Astrocyte (in vitro differentiated cells and primary cell): ENCODE results near the gene AMZ1.

ENCODE experiments used
- CTCF ChIP-seq: IDR thresholded peaks from 2 replicates; pipeline ENCODE4 v1.5.1; 2011; ENCODE audit warnings: low read depth, mild to moderate bottlenecking, inconsistent platforms, low read length, moderate library complexity; ENCODE audit not compliant: insufficient read depth
- EZH2 ChIP-seq: IDR thresholded peaks from 2 replicates; pipeline ENCODE4 v1.6.1; 2012; ENCODE audit warnings: mild to moderate bottlenecking, low read length, inconsistent platforms; ENCODE audit not compliant: insufficient read depth

DNA sequence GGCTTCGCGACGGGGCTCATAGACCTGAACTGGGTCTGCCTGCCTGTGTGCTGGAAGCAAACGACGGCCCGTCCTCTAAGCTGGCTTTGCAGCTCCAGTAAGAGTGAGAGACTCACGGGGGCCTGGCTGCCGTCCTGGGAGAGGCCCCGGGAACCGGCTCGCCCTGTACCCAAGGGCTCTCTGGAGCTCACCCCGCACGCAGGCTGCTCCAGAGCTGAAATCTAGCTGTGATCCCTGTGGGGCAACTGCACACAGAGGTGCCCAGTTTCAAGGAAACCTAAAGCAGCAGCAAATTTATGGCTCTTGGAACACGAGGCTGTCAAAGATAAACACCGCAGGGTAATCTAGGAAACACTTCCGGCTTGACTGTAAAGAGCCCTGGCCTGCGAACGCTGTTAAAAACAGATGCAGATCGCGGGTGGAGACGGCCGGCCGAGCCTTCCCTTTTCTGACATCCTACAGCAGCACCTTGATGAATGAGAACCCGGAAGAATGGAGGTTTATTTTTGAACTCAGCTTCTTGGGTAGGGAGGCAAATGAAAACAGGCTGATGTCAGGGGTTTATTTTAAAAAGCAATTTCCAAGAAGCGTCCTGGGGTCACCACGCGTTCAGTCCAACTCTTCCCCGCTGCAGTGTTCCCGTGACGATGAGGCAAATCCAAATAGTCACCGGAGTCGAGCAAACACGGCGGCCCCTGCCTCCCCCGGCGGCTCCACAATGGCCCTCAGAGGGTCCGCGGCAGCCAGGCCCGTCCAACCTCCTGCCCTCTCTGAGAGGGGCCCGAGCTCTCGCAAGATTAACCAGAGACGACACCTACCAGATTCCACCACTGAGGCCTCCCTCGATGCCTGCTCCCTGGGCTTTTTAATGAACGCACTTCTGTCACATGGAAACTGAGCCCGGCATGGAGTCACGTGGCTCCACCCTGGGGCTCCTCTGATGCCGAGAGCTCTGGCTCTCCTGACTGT is 29.6 kb downstream of the AMZ1 start:
- no peak for TF ChIP-seq CTCF
- no peak for TF ChIP-seq EZH2
